HEK293 (cell line): ENCODE data around the gene FOXG1.
A peak's percentile ranks its signal among the peaks of the same experiment; 100 is the strongest.

Experiments used
- CTCF ChIA-PET: fragments of 350-600 bp; formaldehyde crosslinking; extraction: SDS; loops from one replicate; lab custom pipeline; 2021; ENCODE audit warnings: antibody characterized with exemption; lab: Yijun Ruan, JAX
- POLR2A ChIA-PET: fragments of 300-600 bp; formaldehyde crosslinking; extraction: SDS; loops from one replicate; lab custom pipeline; 2020; ENCODE audit warnings: antibody characterized with exemption, inconsistent platforms; lab: Yijun Ruan, JAX
- H3K27ac ChIP-seq: fragments of 200-500 bp; sonication (Bioruptor generic); 2 replicates; pipeline ENCODE4 v1.5.1; 2014; ENCODE audit warnings: low read depth, low read length, control low read depth, inconsistent platforms; ENCODE audit errors: extremely low read depth
- H3K36me3 ChIP-seq, 2 experiments: fragments of 200-500 bp in 1 of 2; sonication (Bioruptor generic) in 1 of 2; 1 replicate in 1 of 2; 2 replicates in 1 of 2; pipeline ENCODE4 v1.5.1; 2014 to 2017; ENCODE audit warnings: inconsistent platforms in 2 of 2, low read length in 2 of 2; ENCODE audit not compliant: control insufficient read depth in 2 of 2, insufficient read depth in 1 of 2
- H3K4me1 ChIP-seq: fragments of 200-500 bp; sonication (Bioruptor generic); 2 replicates; pipeline ENCODE4 v1.5.1; 2014; ENCODE audit warnings: mild to moderate bottlenecking, low read length, inconsistent platforms; ENCODE audit not compliant: control insufficient read depth, insufficient read depth
- H3K4me3 ChIP-seq: 2 replicates; pipeline ENCODE4 v1.5.1; 2011; ENCODE audit warnings: low read depth, mild to moderate bottlenecking, control low read depth, low read length, moderate library complexity
- H3K9me3 ChIP-seq: fragments of 200-500 bp; sonication (Bioruptor generic); 2 replicates; pipeline ENCODE4 v1.5.1; 2014; ENCODE audit warnings: low read depth, low read length, inconsistent platforms; ENCODE audit not compliant: control insufficient read depth, insufficient read depth
- CTCF ChIP-seq: fragments of 450-650 bp; formaldehyde crosslinking; IDR thresholded peaks from 2 replicates; pipeline ENCODE4 v1.5.1; 2016; ENCODE audit warnings: missing biosample characterization, missing genetic modification characterization
- REST ChIP-seq: fragments of 450-650 bp; formaldehyde crosslinking; IDR thresholded peaks from 2 replicates; pipeline ENCODE4 v1.5.1; 2016; ENCODE audit warnings: missing biosample characterization, missing genetic modification characterization
- ZBTB49 ChIP-seq: fragments of 450-650 bp; formaldehyde crosslinking; IDR thresholded peaks from 2 replicates; pipeline ENCODE4 v1.5.1; 2016; ENCODE audit warnings: missing biosample characterization, missing genetic modification characterization, low read depth
- ZBTB8A ChIP-seq: fragments of 450-650 bp; formaldehyde crosslinking; IDR thresholded peaks from 2 replicates; pipeline ENCODE4 v1.5.1; 2016; ENCODE audit warnings: missing biosample characterization, missing genetic modification characterization
- ZNF140 ChIP-seq: fragments of 450-650 bp; formaldehyde crosslinking; IDR thresholded peaks from 2 replicates; pipeline ENCODE4 v1.5.1; 2016; ENCODE audit warnings: missing biosample characterization, missing genetic modification characterization
- ZNF501 ChIP-seq: fragments of 450-650 bp; formaldehyde crosslinking; IDR thresholded peaks from 2 replicates; pipeline ENCODE4 v1.5.1; 2016; ENCODE audit warnings: missing biosample characterization, missing genetic modification characterization
- ZNF791 ChIP-seq: fragments of 450-650 bp; formaldehyde crosslinking; IDR thresholded peaks from 2 replicates; pipeline ENCODE4 v1.5.1; 2016; ENCODE audit warnings: missing biosample characterization, missing genetic modification characterization
- TF ChIP-seq, protein P1 (sequence below): fragments of 450-650 bp; formaldehyde crosslinking; IDR thresholded peaks from 2 replicates; pipeline ENCODE4 v1.5.1; 2016; ENCODE audit warnings: missing biosample characterization, missing genetic modification characterization

FOXG1 gene

DNA sequence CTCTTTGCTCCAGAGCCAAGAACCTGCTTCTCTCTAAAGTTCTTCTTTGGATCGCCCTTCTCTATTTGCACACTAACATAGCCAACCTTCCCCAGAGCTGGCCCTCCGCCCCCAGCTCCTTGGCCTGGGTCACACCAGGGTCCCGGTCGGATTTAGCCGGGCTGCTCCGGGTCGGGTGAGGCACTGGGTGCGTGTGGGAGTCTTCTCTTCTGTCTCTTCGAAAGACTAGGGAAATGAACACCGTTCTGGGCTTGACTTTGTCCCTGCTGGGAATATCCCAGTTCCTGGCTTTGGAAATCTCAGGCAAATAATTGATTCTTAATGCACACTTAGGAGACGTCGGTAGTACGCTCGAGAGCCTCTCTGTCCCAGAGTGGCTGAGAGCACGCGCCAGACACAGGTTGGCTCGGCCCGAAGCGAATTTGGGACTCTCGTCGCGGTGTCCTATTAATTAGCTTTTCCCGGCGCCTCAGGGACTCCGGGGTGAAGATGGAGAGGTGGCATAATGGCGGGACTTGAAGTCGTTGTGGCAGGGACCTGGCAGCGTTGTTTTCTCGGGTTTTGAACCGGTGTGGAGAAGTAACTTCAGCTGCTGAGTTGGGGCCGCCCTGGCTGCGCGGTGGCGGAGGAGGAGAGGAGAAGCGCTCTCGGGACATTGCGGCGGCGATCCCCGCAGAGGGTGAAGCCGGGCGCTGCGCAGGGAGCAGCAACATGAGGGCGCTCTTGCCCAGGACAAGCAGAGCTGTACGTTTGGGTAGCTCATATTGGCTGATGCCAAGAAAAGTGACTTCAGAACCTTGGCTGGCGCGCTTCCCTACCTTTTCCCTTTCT is 7.5 kb downstream of the FOXG1 start (continued):
- TF ChIP-seq CTCF (tag by site-specific recombination) (peak; percentile 77), ZBTB8A (tag by site-specific recombination) (peak; percentile 80)

GRCh38 chr14:28774764-28775735 is 8.5 kb downstream of the FOXG1 start:
- TF ChIP-seq ZNF501 (no peak), REST (0 out of 2 replicates have a peak, but pooled peaks have one; percentile 4)
- H3K4me3 ChIP-seq = no peak overlapping the region; the same call in 1 of the 2 replicates
- H3K4me1 ChIP-seq = peaks cover 16% of the 10 kb centered on the region
- POLR2A ChIA-PET = interaction anchor here (1.0 to 1.1 kb wide), 2 partner anchors 9 to 11 kb away, joined by 3 to 4 read pairs; partner anchors contain the start of gene FOXG1
- H3K9me3 ChIP-seq = no peaks in the 10 kb centered on the region
- peaks cover 0 to 3% of the 10 kb centered on the region in 2 experiments; a peak in 1 of 3 replicates for H3K36me3 ChIP-seq
- no peak overlapping the region for H3K27ac ChIP-seq
- CTCF ChIA-PET = interaction anchor here (0.6 to 2.3 kb wide), 20 partner anchors 8 to 1439 kb away, joined by 3 to 22 read pairs (median 4); no protein-coding TSS in a partner anchor

DNA sequence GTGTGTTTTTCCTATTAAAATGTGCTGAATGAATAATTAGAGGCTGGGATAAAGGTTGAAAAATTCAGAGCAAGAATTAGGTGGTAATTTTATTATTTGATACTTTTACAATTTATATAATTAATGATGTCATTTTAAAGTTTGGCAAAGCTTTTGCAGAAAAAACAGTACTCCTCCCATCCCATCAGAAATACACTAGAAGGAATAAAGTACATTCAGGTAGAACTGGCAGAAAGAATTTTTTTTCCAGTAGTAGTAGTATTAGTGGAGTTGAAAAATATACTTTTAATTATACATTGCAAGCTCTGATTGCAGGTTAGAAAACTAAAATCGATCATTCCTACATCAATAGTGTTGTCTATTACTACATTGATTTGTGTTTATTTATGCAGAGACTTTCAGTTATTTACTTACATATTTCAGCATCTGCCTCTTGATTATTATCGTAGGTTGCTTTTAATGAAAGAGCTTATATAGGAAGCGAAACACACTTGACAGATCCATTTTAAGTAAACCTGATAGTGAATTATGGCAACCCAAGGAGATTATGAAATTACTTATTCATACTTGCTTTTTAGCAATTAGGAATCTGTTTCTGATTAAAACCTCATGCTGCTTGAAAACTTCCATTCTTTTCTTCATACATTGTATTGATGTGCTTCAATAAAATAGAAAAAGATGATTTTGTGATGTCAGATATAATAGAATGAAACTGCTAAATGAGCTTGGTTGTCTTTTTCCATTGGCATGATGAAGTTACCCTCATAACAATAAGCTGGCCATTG is 10.1 kb downstream of the FOXG1 start:
- H3K27ac ChIP-seq = no peak overlapping the region
- peaks cover 0 to 3% of the 10 kb centered on the region in 2 experiments; a peak in 1 of 3 replicates for H3K36me3 ChIP-seq
- H3K4me1 ChIP-seq = peaks cover 8% of the 10 kb centered on the region
- ChIA-PET CTCF (interaction anchor here (0.6 kb wide), 1 partner anchor 775 kb away, joined by 3 read pairs; no protein-coding TSS in a partner anchor), POLR2A (no interaction called here)
- no peak overlapping the region for H3K4me3 ChIP-seq
- H3K9me3 ChIP-seq = no peaks in the 10 kb centered on the region
- TF ChIP-seq ZNF140 (no peak), ZBTB49 (no peak), ZNF791 (tag by site-specific recombination) (no peak)
- TF ChIP-seq, protein P1, sequence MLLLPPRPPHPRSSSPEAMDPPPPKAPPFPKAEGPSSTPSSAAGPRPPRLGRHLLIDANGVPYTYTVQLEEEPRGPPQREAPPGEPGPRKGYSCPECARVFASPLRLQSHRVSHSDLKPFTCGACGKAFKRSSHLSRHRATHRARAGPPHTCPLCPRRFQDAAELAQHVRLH (tag by site-specific recombination) = no peak
